Renal pelvis (tissue), 12 donors: ENCODE data around the gene IZUMO4. TPM values are rescaled to one million over a fixed set of nuclear protein-coding genes. Genes with fewer than 3 reads are reported as not detected.

ENCODE experiments used
- DNase-seq: peaks from one replicate; pipeline ENCODE4 v3.0.0-alpha.2; 2013
- long read RNA-seq, 16 experiments: transcript quantifications; one replicate each; lab custom pipeline, GENCODE V29; 2026
- polyA plus RNA-seq, 3 donors: library from polyadenylated mRNA; unstranded; fragments of 120-200 nt; gene quantifications; one replicate each; pipeline ENCODE4 v1.2.1, GENCODE V29; 2013; ENCODE audit not compliant: insufficient read length in 3 of 3

The IZUMO4 gene
- 1 to 10 TPM; 6.4 to 8.9 (median 7.5) TPM for polyA plus RNA-seq
- long read RNA-seq, donor 1, partial matches to known transcripts = 92 of 101 reads
- long read RNA-seq, donor 1, other reads (novel, unspliced or antisense) = 9 of 101 reads
- long read RNA-seq, donor 2 = 0 reads
- long read RNA-seq, donor 3 = 0 reads
- long read RNA-seq, donor 4, partial matches to known transcripts = 0 of 1 reads
- long read RNA-seq, donor 4, other reads (novel, unspliced or antisense) = 0 of 1 reads
- long read RNA-seq, donor 5 = 0 reads
- long read RNA-seq, donor 6 = 0 reads
- long read RNA-seq, donor 7, partial matches to known transcripts = 0 of 1 reads
- long read RNA-seq, donor 7, other reads (novel, unspliced or antisense) = 0 of 1 reads
- long read RNA-seq, donor 8 = 0 reads
- long read RNA-seq, donor 9, partial matches to known transcripts = 197 of 197 reads
- long read RNA-seq, donor 9, other reads (novel, unspliced or antisense) = 0 of 197 reads
- long read RNA-seq, donor 10, partial matches to known transcripts = 0 of 1 reads
- long read RNA-seq, donor 10, other reads (novel, unspliced or antisense) = 0 of 1 reads
- long read RNA-seq, donor 11, partial matches to known transcripts = 78 of 100 reads
- long read RNA-seq, donor 11, other reads (novel, unspliced or antisense) = 22 of 100 reads
- long read RNA-seq, donor 12, partial matches to known transcripts = 161 of 167 reads
- long read RNA-seq, donor 12, other reads (novel, unspliced or antisense) = 5 of 167 reads
- long read RNA-seq, donor 13 = 0 reads
- long read RNA-seq, donor 14 = 0 reads
- long read RNA-seq, donor 15 = 0 reads
- long read RNA-seq, donor 16 = 0 reads

GRCh38 chr19:2096480-2097202 is at the start of gene IZUMO4:
Gene IZUMO4 (plus strand): TSS chr19:2096915. CDS start chr19:2096946, 31 bp downstream.
- peak; percentile 96 for DNase-seq

- DNase-seq = no peak
Observed at GRCh38 chr19:2047076-2047448, 49.7 kb upstream of the IZUMO4 start.

- DNase-seq = no peak
Observed at GRCh38 chr19:2047449-2048103, 49.1 kb upstream of the IZUMO4 start.

GRCh38 chr19:2048104-2048958 is 48.4 kb upstream of the IZUMO4 start:
- no peak for DNase-seq

GRCh38 chr19:2048959-2049740 is 47.6 kb upstream of the IZUMO4 start:
- DNase-seq = no peak

- peak; percentile 71 for DNase-seq
Observed at GRCh38 chr19:2049741-2050348, 46.9 kb upstream of the IZUMO4 start.

- DNase-seq = no peak
Observed at GRCh38 chr19:2050349-2050990, 46.2 kb upstream of the IZUMO4 start.

- peak; percentile 87 for DNase-seq
Observed at GRCh38 chr19:2050991-2051772, 45.5 kb upstream of the IZUMO4 start, which contains the start of gene MKNK2. Gene MKNK2 (minus strand): TSS chr19:2051244. CDS start chr19:2050851, 393 bp downstream.

- no peak for DNase-seq
Observed at GRCh38 chr19:2051773-2052704, 44.7 kb upstream of the IZUMO4 start.

GRCh38 chr19:2053601-2054389 is 42.9 kb upstream of the IZUMO4 start:
- no peak for DNase-seq

GRCh38 chr19:2054763-2055162 is 42.0 kb upstream of the IZUMO4 start:
- no peak for DNase-seq

- DNase-seq = no peak
Observed at GRCh38 chr19:2055931-2056836, 40.5 kb upstream of the IZUMO4 start.

- no peak for DNase-seq
Observed at GRCh38 chr19:2056837-2057192, 39.9 kb upstream of the IZUMO4 start.

- DNase-seq = no peak
Observed at GRCh38 chr19:2057484-2058469, 38.9 kb upstream of the IZUMO4 start.
